ENCODE data around the gene SETD1B.
"Not testable (repeated sequence)": the region's sequence is repeated elsewhere in the genome, so short reads cannot be mapped to it uniquely, and the experiment has no call there.

The SETD1B gene

DNA sequence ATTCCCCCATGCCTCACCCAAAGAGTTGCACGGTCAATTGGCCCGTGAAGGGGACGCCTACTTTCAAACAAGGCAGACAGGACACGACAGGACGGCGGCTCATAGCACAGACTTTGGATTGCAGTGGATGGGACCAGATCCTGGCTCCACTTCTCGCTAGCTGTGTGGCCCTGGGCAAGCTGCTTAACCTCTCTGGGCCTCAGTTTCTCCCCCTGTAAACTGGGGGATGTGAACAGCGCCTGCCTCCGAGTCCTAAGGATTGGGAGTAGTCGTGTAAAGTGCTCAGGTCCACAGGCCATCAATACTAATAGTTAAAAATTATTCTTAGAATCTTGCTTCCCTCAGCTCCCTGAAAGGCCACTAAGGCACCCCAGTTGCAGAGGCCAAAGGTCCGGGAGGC lies 23.4 kb upstream of the SETD1B start:
- DNase-seq (ENCODE audit: low read depth): no peak

DNA sequence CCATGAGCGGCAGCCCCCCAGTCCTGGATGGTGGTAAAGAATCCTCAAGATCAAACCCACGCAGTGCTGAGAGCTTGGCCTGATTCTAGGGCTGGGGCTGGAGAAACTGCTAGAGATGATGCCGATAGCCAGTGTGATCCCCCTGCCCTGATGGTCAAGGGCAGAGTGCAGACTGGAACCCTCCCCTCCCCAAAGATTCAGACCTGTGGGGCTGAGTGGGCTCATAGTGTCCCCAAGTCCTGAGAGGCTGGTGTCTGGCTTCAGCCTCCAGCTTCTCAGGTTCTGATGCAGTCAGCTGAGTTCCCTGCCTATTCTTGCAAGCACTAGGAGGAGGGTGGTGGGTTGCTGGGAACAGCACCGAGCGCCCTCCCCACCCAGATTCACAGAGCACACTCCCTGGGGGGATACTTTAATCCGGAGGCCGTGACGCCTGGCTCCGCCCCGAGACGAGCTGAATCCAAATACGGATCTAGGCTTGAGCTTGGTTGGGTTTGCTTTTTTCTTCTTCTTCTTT lies 22.3 kb upstream of the SETD1B start:
- no peak for DNase-seq (ENCODE audit: low read depth)

DNA sequence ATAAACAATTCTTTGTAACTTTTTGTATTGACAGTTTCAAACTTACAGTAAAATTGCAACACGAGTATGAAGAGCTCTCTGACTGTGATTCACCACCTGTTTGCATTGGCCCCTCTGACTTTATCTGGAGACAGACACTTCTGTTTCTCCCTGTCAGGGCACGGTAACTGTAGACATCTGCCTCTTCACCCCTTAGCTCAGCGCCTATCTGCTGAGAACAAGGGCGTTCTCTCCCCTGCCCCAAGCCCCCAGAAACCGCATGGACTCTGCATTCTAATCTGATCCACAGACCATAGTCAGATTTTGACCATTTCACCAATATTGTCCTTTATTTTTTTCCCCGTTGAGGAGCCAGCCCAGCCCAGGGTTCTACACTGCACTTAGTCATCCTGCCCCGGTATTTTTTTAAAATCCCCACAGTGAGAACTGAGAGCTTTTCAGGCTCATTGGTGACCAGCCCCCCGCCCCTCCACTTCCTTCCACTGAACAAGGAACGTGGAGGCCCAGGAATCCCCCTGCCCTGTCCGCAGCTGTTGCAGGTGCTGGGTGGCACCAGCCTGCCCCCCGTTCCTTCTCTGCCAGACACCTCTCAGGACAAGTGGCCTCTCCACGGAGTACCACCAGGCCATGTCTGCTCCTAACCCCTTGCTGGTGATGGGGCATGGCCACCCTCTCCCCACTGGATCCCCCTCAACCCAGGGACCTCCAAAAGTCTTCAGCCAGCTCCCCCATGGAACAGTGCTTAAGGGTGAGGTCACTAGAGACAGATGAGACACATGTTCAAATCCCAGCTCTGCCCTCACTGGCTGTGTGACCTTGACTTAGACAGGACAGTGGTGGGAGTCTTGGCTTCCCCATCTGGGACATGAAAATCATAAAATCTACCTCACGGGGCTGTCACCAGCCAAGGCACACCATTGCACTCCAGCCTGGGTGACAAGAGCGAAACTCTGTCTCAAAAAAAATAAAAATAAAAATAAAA lies 21.5 kb upstream of the SETD1B start:
- no peak for DNase-seq (ENCODE audit: low read depth)

DNA sequence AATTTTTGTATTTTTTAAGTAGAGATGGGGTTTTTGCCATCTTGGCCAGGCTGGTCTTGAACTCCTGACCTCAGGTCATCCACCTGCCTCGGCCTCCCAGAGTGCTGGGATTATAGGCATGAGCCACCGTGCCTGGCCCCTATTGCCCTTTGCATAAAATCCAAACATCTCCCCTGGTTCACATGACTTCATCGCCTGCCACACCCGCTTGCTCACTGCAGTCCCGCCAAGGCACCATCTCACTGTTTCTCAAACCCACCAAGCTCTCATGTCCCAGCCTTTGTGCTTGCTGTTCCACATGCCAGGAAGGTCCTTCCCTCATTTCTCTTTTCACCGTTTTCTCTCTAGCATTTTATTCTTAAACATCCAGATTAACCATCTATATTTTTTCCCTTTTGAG lies 20.0 kb upstream of the SETD1B start:
- DNase-seq (ENCODE audit: low read depth): no peak

DNA sequence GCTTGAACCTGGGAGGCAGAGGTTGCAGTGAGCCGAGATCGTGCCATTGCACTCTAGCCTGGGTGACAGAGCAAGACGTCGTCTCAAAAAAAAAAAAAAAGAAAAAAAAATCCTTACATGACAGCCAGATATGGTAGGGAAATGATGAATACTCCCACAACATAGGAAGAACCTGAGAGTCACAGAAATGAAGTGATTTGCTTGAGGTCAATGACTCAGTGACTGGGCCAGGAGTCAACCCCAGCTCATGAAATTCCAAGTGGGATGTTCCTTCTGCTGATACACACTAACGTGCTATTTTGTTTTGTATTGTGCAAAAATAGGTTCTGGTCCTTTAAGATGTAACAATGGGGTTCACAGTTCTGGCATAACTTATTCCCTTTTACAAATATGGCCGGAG lies 19.3 kb upstream of the SETD1B start:
- no peak for DNase-seq (ENCODE audit: low read depth)

DNA sequence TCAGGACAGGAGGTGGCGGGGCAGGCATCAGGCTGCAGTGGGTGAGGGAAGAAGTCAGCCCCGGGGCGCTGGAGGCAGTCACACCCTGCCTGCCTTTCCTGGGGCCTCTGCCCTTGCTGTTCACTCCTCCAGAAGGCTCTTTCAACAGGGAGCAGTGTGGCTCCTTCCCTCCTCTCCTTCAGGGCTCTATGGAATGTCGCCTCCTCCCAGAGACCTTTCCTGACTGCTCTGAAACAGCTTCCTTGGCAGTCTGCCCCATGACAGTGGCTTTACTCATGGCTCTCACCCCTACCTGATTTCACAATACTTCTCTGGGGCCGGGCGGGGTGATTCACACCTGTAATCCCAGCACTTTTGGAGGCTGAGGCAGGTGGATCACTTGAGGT lies 17.4 kb upstream of the SETD1B start:
- DNase-seq (ENCODE audit: low read depth): no peak

DNA sequence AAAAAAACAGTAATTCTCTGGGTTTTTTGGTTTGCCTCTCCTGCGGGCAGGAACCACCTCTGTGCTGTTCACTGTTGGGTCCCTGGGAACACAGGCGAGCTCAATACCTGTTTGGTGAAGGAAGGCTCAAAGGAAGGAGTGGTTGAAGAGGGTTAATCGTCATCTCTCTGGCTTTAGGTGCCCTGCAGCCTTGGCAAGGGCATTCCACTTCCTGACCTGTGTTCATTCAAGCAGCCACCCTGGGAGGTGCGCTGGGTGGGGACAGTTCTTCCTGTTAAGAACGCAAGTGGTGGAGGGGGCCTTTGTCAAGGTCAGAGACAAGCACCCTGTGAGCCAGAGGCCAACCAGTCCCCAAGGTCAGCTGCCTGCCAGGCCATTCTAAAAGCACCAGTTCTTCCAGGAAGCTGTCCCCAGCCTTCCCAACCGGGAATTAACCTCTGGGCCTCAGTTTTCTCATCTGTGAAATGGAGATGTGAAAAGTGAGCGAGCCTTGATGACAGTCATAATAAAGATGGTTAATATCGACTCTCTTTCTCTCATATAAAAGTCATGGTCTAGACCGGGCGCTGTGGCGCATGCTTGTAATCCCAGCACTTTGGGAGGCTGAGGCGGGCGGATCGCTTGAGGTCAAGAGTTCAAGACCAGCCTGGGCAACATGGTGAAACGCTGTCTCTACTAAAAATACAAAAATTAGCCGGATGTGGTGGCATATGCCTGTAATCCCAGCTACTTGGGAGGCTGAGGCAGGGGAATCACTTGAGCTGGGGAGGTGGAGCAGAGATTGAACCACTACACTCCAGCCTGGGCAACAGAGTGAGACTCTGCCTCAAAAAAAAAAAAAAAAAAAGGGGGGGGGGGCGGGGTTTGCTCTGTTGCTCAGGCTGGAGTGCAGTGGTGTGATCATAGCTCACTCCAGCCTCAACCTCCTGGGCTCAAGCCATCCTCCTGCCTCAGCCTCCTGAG lies 16.5 kb upstream of the SETD1B start:
- no peak for DNase-seq (ENCODE audit: low read depth)

DNA sequence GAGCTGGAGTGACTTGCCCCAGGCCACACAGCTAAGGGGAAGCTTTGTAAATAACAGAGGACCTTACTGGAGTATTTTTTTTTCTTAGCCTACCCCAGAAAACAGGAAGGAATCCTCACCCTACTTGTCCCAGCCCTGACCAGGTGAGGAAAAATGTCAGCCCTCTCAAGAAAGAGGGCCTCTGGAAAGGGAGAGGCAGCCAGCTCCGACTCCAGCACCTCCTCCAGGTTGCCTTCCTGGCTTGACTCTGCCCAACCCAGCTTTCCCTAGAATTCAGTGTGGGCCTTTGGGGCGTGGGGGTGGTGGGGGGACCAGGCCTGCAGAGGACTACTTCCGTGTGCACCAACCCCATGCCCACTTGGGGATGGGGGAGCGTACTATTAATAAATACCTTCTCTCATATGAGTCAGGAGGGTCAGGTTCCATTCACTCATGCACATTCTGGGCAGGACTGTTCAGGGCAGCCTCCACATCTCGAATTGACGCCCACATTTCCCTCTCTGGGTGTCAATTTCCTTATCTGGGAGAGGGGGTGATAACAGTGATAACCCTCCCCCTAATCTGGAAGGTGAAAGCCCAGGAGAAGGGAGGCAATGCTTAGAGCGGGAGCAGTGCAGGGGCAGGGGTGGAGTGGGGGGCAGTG lies 15.5 kb upstream of the SETD1B start:
- DNase-seq (ENCODE audit: low read depth): no peak

DNA sequence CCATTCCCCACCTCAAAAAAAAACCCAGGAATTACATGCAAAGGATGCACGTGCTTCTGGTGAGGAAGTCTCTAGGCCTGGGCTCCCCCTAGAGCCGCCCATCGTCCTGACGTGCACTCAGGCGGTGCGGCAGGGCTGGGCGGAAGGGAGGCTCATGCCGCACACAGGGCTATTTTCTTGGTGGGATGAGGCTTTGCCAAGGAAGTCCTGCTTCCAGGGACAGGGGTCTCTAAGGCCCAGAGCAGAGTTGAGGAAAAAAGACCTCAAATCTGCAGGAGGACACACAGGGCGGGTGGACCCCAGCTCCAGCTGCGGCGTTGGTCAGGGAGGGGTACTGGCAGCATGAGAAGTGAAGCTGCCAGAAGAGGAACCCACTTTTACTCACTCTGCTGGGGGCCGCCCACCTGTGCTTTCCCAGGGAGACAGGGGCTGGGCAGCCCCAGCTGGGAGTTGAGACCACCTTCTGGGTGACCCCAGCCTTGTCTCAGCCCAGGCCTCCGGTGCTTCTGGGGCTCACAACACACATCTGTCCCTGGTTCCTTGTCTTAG lies 14.5 kb upstream of the SETD1B start:
- DNase-seq (ENCODE audit: low read depth): no peak

DNA sequence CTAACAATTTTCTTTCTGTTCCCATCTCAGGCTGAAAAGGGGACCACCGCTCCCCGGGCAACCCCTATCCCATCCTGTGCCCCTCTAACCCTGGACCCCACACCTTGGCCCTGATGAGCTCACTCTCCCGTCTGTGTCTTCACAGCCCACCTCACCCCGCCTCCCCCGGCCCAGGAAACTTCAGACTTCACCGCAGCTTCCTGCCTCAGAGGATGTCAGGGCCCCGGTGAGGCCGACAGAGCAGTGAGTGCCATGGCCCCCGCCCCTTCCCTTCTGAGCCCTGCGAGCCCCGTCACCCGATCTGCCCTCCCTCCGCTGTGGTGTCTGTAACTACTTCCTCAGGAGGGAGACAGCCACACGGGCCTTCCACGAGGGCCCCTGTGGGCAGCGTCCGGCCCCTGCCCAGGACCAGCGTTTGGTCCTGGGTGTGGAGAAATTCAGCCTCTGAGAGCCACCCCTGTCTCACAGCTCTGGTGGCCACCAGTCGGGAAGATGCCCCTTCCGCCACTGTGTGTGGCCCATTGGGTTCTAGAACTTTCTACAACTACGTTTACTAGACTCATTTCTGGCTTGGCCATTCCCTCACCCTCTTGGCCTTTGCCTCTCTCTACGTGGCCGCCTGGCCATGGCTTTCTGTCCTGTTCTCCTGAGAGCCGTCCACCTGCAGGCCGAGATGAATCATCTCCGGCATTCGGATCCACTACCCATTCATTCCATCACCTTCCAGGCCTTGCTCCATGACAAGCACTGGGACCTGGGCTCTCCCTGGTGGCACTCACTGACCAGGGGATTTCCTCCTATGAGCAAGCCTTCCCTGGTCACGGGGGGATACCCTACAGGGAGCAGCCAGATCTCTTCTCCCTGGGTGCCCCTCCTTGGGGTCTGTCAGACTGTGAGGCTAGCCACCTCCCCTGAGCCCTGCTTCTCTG lies 13.7 kb upstream of the SETD1B start:
- DNase-seq (ENCODE audit: low read depth): peak; percentile 92

DNA sequence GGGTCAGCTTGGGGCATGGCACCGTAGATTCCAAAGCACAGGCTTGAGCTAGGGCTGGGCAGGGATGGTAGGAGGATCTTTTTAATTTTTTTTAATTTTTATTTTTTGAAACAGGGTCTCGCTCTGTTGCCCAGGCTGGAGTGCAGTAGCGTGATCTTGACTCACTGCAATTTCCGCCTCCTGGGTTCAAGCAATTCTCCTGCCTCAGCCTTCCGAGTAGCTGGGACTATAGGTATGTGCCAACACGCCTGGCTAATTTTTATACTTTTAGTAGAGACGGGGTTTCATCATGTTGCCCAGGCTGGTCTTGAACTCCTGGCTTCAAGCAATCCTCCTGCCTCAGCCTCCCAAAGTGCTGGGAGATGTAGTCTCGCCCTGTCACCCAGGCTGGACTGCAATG lies 13.0 kb upstream of the SETD1B start:
- DNase-seq (ENCODE audit: low read depth): not testable (repeated sequence)

DNA sequence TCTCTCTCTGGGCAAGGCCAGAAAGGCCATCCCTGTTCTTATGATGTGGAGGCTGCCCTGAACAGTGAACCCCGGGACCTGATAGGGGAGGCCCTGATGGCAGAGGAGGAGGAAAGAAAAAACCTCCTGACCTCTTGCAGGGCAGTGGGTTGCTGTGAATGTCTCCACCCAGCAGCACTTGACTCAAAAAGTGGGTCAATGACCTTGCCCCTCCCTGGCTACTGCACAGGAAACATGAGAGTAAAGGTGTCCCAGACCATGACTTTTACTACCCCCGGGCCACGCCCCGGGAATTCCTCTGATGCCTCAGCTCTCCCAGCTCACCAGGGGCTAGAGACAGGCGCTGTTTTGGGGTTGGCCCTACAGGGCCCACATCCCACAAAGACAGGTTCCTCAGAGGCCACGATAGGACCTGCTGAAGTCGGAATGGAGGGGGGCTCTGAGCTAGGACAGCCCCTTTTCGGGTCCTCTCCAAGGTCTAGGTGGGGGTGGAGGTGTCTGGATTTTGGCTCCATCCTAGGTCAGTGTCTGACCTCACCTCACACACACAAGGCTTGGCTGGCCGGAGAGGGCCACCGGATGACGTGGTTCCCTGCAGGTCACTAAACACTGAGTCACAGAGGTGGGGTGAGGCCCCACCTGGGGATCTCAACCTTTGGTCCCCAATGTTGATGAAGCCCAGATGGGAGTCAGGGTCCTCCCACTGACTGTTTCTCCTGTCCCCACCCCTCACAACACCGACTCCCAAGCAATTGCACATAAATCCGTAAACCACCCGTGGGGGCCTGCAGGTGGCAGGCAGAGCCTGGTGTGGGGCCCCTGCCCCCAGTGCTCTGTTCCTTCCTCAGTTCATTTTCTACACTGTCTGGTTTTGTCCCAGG lies 11.9 kb upstream of the SETD1B start:
- DNase-seq (ENCODE audit: low read depth): no peak

DNA sequence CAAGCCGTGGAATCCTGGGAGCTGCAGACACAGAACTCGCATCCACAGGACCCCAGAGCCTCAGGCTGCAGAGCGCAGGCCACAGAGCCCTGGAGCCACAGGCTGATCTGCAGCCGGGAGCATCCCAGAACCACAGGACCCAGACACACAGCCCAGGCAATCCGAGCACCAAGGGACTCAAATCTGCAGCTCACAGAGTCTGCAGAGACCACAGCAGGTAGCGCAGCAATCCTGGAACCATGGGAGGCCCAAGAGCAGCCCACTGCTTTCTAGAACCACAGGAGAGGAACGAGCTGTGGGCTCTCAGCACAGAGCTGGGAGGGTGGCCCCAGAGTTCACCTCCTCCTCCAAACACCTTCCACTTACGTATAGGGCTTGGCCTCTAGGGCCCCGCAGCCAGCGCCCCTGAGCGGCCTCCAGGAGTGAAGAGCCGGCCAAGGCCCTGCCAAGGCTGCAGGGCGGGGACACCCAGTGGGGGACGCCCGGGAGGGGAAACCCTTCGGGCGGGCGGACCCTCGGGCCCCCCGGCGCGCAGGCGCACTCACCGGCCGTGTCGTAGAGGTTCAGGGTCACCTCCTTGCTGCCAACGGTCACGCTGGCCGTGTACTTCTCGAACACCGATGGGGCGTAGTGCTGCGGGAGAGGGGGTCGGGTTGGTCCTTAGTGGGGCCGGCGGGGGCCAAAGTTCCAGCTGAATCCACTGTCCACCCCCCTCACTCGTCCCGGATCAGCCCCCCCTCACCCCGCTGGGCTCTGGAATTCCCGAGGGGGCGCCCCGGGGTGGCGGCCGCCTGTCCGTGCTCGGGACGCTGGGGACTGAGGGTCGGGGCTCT lies 11.0 kb upstream of the SETD1B start:
- DNase-seq (ENCODE audit: low read depth): no peak

DNA sequence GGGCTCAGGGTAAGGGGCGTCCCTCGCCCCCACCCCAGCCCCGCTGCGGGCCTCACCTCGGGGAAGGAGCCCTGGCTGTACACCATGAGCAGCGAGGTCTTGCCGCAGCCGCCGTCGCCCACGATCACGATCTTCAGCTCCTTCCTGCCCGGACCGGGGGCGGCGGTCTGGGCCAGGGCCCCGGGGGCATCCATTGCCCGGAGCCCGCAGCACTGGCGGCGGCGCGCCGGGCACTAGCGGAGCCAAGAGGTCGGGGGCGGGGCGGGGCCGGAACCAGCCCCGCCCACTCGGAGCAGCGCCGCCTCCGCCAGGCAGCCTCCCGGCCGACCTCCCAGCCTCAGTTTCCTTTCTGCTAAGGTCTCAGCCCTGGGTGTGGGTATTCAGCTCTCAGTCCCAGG lies 10.4 kb upstream of the SETD1B start, which contains the start of gene RHOF:
Gene RHOF (minus strand): TSS at position 249 of the 398 bp plus-strand sequence. CDS start 55 bp downstream, at position 194.
- no peak for DNase-seq (ENCODE audit: low read depth)

DNA sequence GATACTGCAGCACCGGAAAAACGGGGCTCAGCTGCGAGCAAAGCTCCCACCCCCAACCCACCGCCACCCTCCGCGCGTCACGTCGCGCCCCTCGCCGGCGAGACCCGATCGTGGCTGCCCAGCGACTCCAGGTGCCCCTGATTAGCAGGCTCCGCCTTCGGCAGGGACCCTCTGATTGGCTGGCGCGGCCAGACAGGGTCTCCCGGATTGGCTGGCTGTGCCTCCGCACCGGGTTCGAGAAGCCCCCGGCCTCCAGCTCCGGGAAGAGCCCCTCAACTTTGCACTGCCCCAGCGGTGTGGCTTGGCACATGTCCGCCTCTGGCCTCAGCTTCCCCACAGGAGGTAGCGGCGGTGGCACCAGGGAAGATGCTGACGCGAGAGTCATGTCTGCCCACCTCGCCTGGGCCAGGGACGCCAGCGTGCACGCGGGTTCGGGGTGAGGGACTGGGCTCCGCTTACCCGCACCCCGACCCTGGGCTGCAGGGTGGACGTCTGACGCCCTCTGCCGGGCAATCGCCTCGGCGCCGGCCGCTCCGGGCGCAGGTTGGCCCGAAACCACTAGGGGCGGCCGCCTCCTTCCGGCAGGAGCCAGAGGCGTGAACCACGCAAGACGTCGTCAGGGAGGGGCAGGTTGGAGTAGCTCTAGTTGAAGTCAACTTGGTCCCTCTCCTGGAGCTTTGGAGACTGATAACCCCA lies 9.8 kb upstream of the SETD1B start:
- peak; percentile 93 for DNase-seq (ENCODE audit: low read depth)

DNA sequence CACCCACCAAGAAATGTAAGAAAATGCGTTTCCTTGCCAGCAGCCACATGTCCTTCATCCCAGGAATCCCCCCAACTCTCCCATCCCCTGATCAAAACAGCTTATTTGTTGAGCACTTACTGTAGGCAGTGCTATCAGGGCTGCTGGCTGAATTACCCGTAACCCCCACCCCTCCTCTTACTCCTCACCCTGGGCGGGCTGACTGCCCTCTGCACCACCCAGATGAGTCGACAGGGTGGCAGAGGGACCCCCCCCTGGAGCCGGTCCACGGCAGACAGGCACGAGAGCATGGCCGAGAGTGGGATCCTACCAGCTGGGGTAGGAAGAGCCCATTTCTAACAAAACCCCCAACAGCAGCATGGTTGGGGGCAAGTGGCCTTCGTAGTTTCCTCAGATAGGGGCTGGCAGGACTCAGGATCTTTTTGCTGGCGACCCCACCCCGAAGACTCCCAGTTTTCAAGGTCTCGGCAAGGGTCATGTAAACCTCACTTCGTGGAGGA lies 9.2 kb upstream of the SETD1B start:
- DNase-seq (ENCODE audit: low read depth): no peak

DNA sequence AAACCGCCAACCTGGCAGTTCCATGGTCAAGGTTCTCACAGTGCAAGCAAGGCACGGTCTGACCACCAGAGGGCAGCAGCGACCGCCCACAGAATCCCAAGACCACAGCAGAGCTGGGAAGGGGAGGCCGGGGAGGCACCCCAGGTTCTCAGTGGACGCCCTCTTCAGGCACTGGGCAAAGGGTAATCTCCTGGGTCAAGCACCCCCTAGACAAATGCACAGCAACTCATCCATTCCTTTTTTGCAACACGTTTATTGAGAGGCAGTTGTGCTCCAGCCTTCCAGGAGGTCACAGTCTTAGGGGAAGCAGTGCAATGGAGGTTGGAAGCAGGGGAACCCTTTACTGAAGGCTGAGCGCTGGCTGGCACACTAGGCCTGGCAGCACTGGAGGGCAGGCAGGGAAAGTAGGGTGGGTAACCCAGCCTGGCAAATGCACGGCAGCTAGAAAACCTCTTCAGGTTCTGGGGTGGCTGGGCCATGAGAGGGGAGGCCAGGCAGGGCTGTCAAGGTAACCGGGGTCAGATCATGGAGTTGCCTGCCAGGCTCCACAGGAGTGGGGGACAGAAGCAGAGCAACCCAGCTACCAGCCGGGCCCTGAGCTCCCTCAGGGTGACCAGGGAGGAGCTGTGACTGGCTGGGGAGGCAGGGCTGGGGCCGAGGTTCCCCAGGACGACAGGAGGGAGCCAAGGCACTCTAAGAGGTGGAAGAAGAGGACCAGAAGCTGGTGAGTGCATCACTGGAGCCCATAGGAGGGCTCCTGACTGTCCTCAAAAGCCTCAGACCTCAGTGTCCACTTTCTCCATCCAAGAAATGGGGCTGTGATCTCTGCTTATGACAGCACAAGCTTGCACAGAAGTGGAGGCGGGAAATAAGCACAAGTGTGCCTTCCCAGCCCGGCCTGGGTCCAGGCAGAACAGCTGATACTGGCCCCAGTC lies 8.5 kb upstream of the SETD1B start:
- peak; percentile 78 for DNase-seq (ENCODE audit: low read depth)
